ENCODE measurements around the gene CALB2.
A peak's percentile ranks its signal among the peaks of the same experiment; 100 is the strongest.

Gene CALB2

GRCh38 chr16:71399801-71400563, 41.5 kb downstream of the CALB2 start:
- no peak for DNase-seq

DNA sequence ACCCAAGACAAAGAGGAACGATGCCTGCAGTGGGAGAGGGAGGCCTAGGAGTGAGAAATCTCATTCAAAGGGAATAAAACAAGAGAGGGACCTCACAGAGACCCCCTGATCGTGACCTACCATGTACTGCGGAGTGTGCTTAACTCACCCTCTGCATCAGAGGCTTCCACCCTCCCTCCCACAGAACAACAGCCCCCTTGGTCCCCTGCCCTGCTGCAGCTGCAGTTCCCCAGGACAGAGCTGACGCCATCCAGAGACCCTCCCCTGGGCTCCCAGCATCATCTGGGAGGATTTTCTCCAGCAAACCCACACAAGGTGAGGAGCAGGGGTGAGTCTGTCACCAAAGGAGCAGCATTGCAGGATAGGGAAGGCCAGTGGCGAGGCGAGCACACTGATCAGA, 43.5 kb downstream of the CALB2 start:
- DNase-seq = no peak

GRCh38 chr16:71402674-71403073, 44.2 kb downstream of the CALB2 start:
- DNase-seq = no peak

DNA sequence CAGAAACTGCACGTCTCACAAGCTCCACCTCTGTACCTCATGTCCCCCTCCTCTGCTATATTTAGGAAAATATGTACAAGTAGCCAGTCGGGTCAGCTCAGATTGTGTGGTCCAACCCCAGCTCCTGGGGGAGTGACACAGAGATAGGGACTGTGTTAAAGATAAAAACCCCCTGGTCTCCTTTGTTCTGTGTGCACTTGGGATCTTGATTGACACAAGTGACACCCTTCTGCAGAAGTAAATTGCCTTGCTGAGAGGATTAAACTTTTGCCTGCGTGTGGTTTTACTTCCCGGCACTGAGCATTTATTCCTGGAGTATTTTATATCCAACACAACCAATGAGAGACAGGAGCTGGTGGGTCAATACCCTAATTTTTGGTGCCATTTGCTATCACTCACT, 45.8 kb downstream of the CALB2 start:
- no peak for DNase-seq

GRCh38 chr16:71406316-71406715, 47.8 kb downstream of the CALB2 start:
- no peak for DNase-seq

- DNase-seq = no peak
Measured at GRCh38 chr16:71406724-71407123, 48.2 kb downstream of the CALB2 start.

GRCh38 chr16:71407731-71408130, 49.2 kb downstream of the CALB2 start:
- no peak for DNase-seq

- DNase-seq = no peak
Measured at GRCh38 chr16:71408536-71408935, 50.0 kb downstream of the CALB2 start.

DNA sequence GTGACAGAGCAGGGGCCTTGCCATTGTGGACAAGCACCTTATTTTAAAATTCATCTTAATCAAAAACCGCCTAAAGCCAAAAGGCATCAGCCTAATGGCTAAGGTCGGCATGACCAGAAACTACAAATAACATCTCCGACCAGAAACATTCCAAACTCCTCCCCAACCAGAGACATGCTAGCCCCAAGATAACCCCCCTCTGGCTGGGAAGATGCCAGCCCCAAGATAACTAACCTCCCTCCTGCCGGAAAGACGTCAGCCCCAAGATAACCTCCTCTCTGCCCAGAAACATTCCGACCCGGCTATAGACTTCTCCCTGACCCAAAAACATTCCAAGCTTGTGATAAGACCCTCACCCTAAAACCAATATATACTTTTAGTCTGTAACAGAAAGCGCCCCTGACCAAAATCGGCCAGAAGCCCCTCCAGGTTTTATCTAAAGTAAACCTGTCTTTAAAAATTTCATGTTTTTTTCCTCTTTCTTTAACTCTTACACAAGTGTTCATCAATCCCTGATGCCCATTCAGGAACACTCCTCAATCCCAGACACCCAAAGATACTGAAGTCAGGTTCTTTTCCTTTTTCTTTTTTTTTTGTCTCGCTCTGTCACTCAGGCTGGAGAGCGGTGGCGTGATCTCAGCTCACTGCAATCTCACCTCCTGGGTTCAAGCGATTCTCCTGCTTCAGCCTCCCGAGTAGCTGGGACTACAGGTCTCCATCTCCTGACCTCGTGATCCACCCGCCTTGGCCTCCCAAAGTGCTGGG, 50.7 kb downstream of the CALB2 start:
- DNase-seq = no peak

DNA sequence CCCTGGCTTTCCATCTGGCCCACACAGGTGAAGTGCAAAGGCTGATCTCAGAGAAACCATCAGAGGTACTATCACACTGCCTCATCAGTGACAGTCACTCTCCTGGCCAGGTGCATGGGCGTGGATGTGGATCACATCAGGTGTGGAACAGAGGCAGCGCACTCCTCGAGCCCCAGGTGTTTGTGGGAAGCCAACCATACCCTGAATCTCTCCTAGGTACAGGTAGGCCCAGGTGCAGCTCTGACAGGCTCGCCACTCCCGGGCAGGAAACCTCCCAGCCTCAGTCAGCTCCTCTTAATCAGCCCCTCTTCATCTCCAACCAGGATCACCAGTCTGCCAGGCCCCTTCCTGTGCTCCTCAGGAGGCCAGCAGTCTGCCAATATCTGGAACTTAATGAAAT, 51.6 kb downstream of the CALB2 start:
- no peak for DNase-seq

DNA sequence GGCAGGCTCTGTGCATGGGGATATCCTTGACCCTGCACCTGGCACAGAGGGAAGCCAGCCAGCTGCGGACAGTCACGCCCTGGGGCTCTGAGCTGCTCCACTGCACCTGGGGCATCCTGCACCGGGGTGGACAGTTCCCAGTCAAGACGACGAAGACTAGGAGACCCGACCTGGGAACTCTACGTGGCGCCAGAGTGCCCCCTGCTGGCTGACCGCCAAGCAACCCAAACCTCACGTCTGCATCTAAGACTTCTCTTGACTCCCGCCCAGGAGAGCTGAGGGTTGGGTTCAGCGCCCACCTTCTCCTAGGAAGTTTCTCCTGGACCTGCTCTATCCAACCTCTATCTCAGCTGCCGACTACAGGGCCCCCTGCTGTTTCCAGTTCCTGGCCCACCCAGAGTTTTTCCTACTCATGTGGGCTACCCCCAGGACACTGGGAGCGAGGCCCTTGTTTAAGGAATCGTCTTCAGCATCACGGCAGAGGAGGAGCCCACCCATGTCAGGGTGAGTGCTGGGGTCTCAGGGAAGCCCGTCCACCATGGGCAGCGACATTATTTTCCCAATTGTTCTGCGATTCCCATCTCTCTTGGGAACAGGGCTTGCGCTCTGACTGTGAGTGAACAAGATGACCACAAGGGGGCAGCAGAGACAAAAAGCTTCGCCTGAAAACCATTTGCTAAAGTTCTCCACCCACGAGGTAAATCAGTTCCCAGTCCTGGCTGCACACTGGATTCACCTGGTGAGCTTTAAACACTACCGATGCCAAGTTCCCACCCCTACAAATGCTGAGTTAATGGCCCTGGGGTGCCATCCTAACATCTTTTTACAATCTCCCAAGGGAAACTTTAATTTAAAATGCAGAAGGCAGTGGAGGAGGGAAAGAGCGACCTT, 54.0 kb downstream of the CALB2 start:
- peak; percentile 75 for DNase-seq

- DNase-seq = no peak
Measured at GRCh38 chr16:71413341-71413740, 54.8 kb downstream of the CALB2 start.

GRCh38 chr16:71414038-71414437, 55.5 kb downstream of the CALB2 start:
- DNase-seq = no peak

GRCh38 chr16:71421911-71422310, 63.4 kb downstream of the CALB2 start:
- no peak for DNase-seq

DNA sequence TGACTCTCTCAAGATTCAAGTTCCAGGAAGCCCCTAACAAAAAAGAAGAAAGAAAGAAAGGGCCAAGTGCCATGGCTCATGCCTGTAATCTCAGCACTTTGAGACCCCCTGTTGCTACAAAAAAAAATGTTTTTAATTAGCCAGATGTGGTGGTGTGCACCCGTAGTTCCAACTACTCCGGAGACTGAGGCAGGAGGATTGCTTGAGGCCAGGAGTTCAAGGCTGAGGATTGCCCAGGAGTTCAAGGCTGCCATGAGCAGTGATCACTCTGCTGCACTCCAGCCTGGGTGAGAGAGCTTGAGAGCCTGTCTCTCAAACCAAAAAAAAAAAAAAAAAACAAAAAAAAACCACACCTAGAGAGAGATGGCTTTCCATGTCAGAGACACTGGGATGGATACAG, 64.5 kb downstream of the CALB2 start:
- no peak for DNase-seq

DNA sequence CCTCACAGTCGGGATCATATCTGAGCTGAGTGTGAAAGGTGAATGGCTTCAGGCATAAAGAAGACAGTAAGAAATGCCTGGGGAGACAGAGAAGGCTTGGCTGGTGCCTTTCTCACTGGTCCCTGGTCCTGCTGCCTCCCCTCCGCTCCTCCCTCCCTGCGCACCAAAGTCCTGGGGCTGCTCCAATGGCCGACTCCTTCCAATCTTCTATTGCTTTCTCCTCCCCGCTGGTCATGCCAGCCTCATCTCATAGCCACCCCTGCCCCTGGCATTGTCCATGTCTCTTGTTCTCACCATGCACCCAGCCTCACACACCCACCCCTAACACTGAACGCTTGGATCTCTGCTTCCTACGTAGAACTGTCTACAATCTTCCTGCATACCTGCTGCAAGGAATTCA, 65.3 kb downstream of the CALB2 start:
- DNase-seq = no peak

DNA sequence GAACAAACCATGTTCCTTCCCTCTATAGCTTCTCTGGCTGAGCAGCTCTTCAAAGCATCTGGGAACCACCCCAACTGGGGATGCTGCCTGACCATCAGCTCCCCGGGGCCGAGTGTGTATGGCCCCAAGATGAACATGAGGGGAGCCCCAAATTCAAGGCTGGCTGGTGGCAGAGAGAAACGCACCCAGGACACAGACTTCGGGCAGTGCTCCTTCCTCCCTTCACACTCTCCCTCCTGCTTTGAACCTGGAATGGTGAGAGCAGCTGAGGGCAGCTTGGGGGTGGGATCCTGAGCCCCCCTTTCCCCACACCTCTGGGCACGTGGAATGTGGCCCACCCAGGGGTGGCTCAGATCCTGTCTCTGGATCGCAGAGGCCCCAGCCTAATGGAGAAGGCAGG, 66.1 kb downstream of the CALB2 start:
- DNase-seq = no peak

- DNase-seq = no peak
Measured at GRCh38 chr16:71425746-71426068, 67.2 kb downstream of the CALB2 start.

DNA sequence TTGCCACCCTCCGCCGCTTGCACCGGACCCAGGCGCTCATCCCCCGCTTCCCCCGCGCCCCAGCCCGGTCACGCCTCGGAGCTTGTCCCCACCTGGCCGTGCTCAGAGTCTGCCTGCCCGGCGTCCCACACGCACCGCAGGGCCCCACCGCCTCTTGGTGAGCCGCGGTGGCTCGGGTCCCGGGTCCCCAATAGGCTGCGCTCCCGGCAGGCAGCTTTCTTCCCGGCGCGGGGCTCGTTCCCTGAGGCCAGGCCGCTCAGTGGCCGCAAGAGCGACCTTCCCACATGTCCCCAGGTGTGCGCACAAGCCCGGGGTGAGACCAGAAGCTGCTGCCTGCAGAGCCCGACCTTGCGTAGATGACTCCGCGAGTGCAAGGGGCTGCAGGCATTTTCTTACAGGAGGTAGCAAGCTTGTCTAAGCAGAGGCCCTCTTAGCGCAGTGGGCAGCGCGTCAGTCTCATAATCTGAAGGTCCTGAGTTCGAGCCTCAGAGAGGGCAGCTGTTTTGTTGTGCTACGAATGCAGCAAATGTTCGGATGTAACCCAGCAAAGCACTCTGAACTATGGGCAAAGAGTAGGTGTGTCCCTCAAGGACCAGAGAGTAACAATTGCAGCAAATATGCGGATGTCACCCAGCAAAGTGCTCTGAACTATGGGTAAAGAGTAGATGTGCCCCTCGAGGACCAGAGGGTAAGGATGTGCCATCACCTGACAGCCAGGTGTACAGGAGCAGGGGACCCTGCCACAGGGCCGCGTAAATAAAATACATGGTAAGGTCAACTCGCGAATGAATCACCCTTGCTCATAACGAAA, 67.8 kb downstream of the CALB2 start:
- DNase-seq = peak; percentile 63

- no peak for DNase-seq
Measured at GRCh38 chr16:71426880-71427615, 68.5 kb downstream of the CALB2 start.

- DNase-seq = no peak
Measured at GRCh38 chr16:71428385-71428784, 69.9 kb downstream of the CALB2 start.

DNA sequence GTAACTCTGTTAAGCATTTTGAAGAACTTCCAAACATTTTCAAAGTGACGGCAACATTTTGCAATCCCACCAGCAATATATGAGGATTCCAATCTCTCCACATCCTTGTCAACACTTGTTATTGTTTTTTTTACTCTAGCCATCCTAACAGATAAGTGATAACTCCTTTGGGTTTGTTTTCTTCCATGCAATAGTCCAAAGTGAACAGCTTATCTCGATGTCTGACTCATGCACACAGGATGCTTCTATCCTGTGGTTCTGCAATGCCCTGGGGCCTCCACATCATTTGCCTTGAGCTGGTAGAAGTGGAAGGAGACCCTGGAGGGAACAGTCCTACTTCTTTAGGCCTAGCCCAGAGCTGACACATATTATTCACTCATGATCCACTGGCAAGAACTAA, 70.4 kb downstream of the CALB2 start:
- DNase-seq = no peak
